H9 (cell line): ENCODE results near the gene RABGAP1L. TPM values are rescaled to one million over a fixed set of nuclear protein-coding genes. Genes with fewer than 3 reads are reported as not detected.
A peak's percentile ranks its signal among the peaks of the same experiment; 100 is the strongest.

Source experiments
- DNase-seq: peaks from one replicate; pipeline ENCODE4 v3.0.0-alpha.2; 2017
- H2AFZ ChIP-seq: one replicate; pipeline ENCODE4 v1.6.1; 2013; ENCODE audit warnings: mild to moderate bottlenecking, low read length, control low read depth, moderate library complexity
- H2AK5ac ChIP-seq: 2 replicates; pipeline ENCODE4 v1.6.1; 2013; ENCODE audit warnings: low read length, control low read depth, mixed read lengths; ENCODE audit not compliant: insufficient read length
- H2BK120ac ChIP-seq: one replicate; pipeline ENCODE4 v1.6.1; 2013; ENCODE audit warnings: low read depth, mild to moderate bottlenecking, low read length, control low read depth, inconsistent platforms; ENCODE audit not compliant: poor library complexity, severe bottlenecking
- H2BK12ac ChIP-seq: 2 replicates; pipeline ENCODE4 v1.6.1; 2013; ENCODE audit warnings: low read length, control low read depth, mixed read lengths, low read depth; ENCODE audit not compliant: insufficient read length
- H2BK15ac ChIP-seq: 2 replicates; pipeline ENCODE4 v1.6.1; 2013; ENCODE audit warnings: low read depth, low read length, control low read depth
- H2BK20ac ChIP-seq: one replicate; pipeline ENCODE4 v1.6.1; 2013; ENCODE audit warnings: low read depth, mild to moderate bottlenecking, low read length, control low read depth, inconsistent platforms; ENCODE audit not compliant: poor library complexity, severe bottlenecking
- H2BK5ac ChIP-seq: 2 replicates; pipeline ENCODE4 v1.6.1; 2013; ENCODE audit warnings: low read length, control low read depth, mixed read lengths; ENCODE audit not compliant: insufficient read length
- H3K14ac ChIP-seq: 2 replicates; pipeline ENCODE4 v1.6.1; 2013; ENCODE audit warnings: low read length, control low read depth; ENCODE audit not compliant: insufficient read depth
- H3K18ac ChIP-seq: 2 replicates; pipeline ENCODE4 v1.6.1; 2013; ENCODE audit warnings: low read depth, mild to moderate bottlenecking, mixed read lengths, low read length, control low read depth; ENCODE audit not compliant: insufficient read length
- H3K23ac ChIP-seq: 2 replicates; pipeline ENCODE4 v1.6.1; 2013; ENCODE audit warnings: low read length, control low read depth, mixed read lengths, low read depth; ENCODE audit not compliant: insufficient read length
- H3K23me2 ChIP-seq: 2 replicates; pipeline ENCODE4 v1.6.1; 2013; ENCODE audit warnings: low read depth, mild to moderate bottlenecking, mixed read lengths, low read length, control low read depth; ENCODE audit not compliant: insufficient read length, poor library complexity, severe bottlenecking
- H3K27ac ChIP-seq: 2 replicates; pipeline ENCODE4 v1.5.1; 2013; ENCODE audit warnings: low read length, control low read depth, mixed read lengths, low read depth; ENCODE audit not compliant: insufficient read length
- H3K27me3 ChIP-seq: 2 replicates; pipeline ENCODE4 v1.6.1; 2013; ENCODE audit warnings: low read length, control low read depth, inconsistent platforms; ENCODE audit not compliant: insufficient read depth
- H3K4ac ChIP-seq: 2 replicates; pipeline ENCODE4 v1.6.1; 2013; ENCODE audit warnings: low read depth, mild to moderate bottlenecking, control low read depth, inconsistent platforms, low read length, moderate library complexity
- H3K4me1 ChIP-seq: 2 replicates; pipeline ENCODE4 v1.6.1; 2013; ENCODE audit warnings: low read length, control low read depth, inconsistent platforms; ENCODE audit not compliant: insufficient read depth
- H3K4me2 ChIP-seq: 2 replicates; pipeline ENCODE4 v1.6.1; 2013; ENCODE audit warnings: low read length, control low read depth, mixed read lengths; ENCODE audit not compliant: insufficient read length, insufficient read depth
- H3K56ac ChIP-seq: 2 replicates; pipeline ENCODE4 v1.6.1; 2013; ENCODE audit warnings: low read depth, mild to moderate bottlenecking, mixed read lengths, low read length, control low read depth; ENCODE audit not compliant: insufficient read length
- H3K79me1 ChIP-seq: 2 replicates; pipeline ENCODE4 v1.6.1; 2013; ENCODE audit warnings: low read depth, mild to moderate bottlenecking, moderate library complexity, low read length, control low read depth, inconsistent platforms; ENCODE audit not compliant: insufficient read depth, poor library complexity, severe bottlenecking
- H3K79me2 ChIP-seq: 2 replicates; pipeline ENCODE4 v1.6.1; 2013; ENCODE audit warnings: low read length, control low read depth, inconsistent platforms; ENCODE audit not compliant: insufficient read depth
- H3K9ac ChIP-seq: 2 replicates; pipeline ENCODE4 v1.6.1; 2013; ENCODE audit warnings: low read length, control low read depth, mixed read lengths; ENCODE audit not compliant: insufficient read length; ENCODE audit errors: extremely low read depth
- H3K9me3 ChIP-seq: one replicate; pipeline ENCODE4 v1.6.1; 2013; ENCODE audit warnings: low read depth, low read length, inconsistent platforms; ENCODE audit not compliant: control insufficient read depth
- H3T11ph ChIP-seq: one replicate; pipeline ENCODE4 v1.6.1; 2013; ENCODE audit warnings: mild to moderate bottlenecking, low read length, control low read depth, inconsistent platforms
- H4K20me1 ChIP-seq: one replicate; pipeline ENCODE4 v1.6.1; 2013; ENCODE audit not compliant: control insufficient read depth, insufficient read length, insufficient read depth
- H4K5ac ChIP-seq: 2 replicates; pipeline ENCODE4 v1.6.1; 2013; ENCODE audit warnings: low read depth, mild to moderate bottlenecking, mixed read lengths, low read length, control low read depth; ENCODE audit not compliant: insufficient read length
- H4K8ac ChIP-seq: replicated peaks from 2 replicates; pipeline ENCODE4 v1.6.1; 2013; ENCODE audit warnings: low read length, control low read depth, mixed read lengths, low read depth; ENCODE audit not compliant: insufficient read length
- H4K91ac ChIP-seq: 2 replicates; pipeline ENCODE4 v1.6.1; 2013; ENCODE audit warnings: low read depth, mild to moderate bottlenecking, moderate library complexity, mixed read lengths, low read length, control low read depth; ENCODE audit not compliant: insufficient read length
- H3K27ac Mint-ChIP-seq, 3 experiments: 2 replicates in 2 of 3; 3 replicates in 1 of 3; pipeline ENCODE4 v1.8.0; 2020 to 2021; ENCODE audit warnings: mixed read lengths in 3 of 3, mild to moderate bottlenecking in 1 of 3, moderate library complexity in 1 of 3
- H3K27me3 Mint-ChIP-seq: 2 replicates; pipeline ENCODE4 v1.8.0; 2021; ENCODE audit warnings: low read depth, mild to moderate bottlenecking, moderate library complexity, mixed read lengths
- H3K36me3 Mint-ChIP-seq, 3 experiments: 2 replicates in 2 of 3; 3 replicates in 1 of 3; pipeline ENCODE4 v1.8.0; 2020 to 2021; ENCODE audit warnings: low read depth in 3 of 3, mixed read lengths in 3 of 3; ENCODE audit not compliant: insufficient read depth in 1 of 3
- H3K4me1 Mint-ChIP-seq, 2 experiments: 2 replicates each; pipeline ENCODE4 v1.8.0; 2020; ENCODE audit warnings: mixed read lengths in 2 of 2
- H3K4me3 Mint-ChIP-seq, 2 experiments: 2 replicates in 1 of 2; 3 replicates in 1 of 2; pipeline ENCODE4 v1.8.0; 2020 to 2021; ENCODE audit warnings: mild to moderate bottlenecking in 2 of 2, mixed read lengths in 2 of 2, moderate library complexity in 1 of 2
- H3K9me3 Mint-ChIP-seq, 2 experiments: 2 replicates in 1 of 2; 3 replicates in 1 of 2; pipeline ENCODE4 v1.8.0; 2020; ENCODE audit warnings: mild to moderate bottlenecking in 2 of 2, mixed read lengths in 2 of 2, moderate library complexity in 1 of 2
- CTCF ChIP-seq: fragments of 200-600 bp; sonication (generic); conservative IDR thresholded peaks from 3 replicates; pipeline ENCODE4 v1.8.0; 2021; ENCODE audit warnings: antibody characterized with exemption, mild to moderate bottlenecking
- WGBS: extraction: QIAGEN DNeasy Blood & Tissue Kit; methylation state at CpG from one replicate; pipeline ENCODE4 v1.1.7; 2013; ENCODE audit warnings: missing lambda C conversion rate, low lambda C conversion rate, mixed read lengths; ENCODE audit not compliant: insufficient read length; ENCODE audit errors: extremely low coverage; 5-methylcytosine and 5-hydroxymethylcytosine counted together
- total RNA-seq: library from RNA; stranded (reverse); gene quantifications from 2 replicates; pipeline ENCODE4 v1.2.1, GENCODE V29; 2021

RABGAP1L gene
- total RNA-seq, 1 experiment from 2014 or later: 147 TPM

GRCh38 chr1:174892016-174892415 is 732.7 kb downstream of the RABGAP1L start:
- WGBS: no CpG with 5 or more reads among the region's 15 CpGs
- H3K79me2 ChIP-seq: peaks cover 23% of the 10 kb centered on the region; the same call in 1 of the 2 replicates
- H3K9me3 Mint-ChIP-seq: peaks cover 7 to 8% of the 10 kb centered on the region in 2 experiments; a peak in 3 of 5 replicates

More at GRCh38 chr1:174892016-174892415, 732.7 kb downstream of the RABGAP1L start:
- H2AK5ac ChIP-seq: no peak overlapping the region
- no peak overlapping the region for H3K56ac ChIP-seq
- peaks cover 2 to 7% of the 10 kb centered on the region in 2 experiments; a peak in 3 of 4 replicates for H3K4me1 Mint-ChIP-seq
- H3K9ac ChIP-seq: no peak overlapping the region
- no peak overlapping the region for H4K5ac ChIP-seq
- no peak for TF ChIP-seq CTCF
- H2BK5ac ChIP-seq: no peak overlapping the region
- H3K4me2 ChIP-seq: no peak overlapping the region
- H4K20me1 ChIP-seq: no peaks in the 10 kb centered on the region
- H3K4me3 Mint-ChIP-seq: no peak overlapping the region
- no peak overlapping the region for H3K4ac ChIP-seq
- H3K36me3 Mint-ChIP-seq: peaks cover 34 to 85% (median 78%) of the 10 kb centered on the region in 3 experiments
- no peak overlapping the region for H3K18ac ChIP-seq
- no peak overlapping the region for H2BK15ac ChIP-seq
- peak overlapping the region in 1 of 3 experiments; percentile 93; a peak in 2 of 7 replicates for H3K27ac Mint-ChIP-seq
- H3K14ac ChIP-seq: no peak overlapping the region
- peaks cover 12% of the 10 kb centered on the region for H3K79me1 ChIP-seq
- no peak overlapping the region for H2BK20ac ChIP-seq
- H3K27ac ChIP-seq: no peak overlapping the region
- no peaks in the 10 kb centered on the region for H3K27me3 Mint-ChIP-seq
- no peaks in the 10 kb centered on the region for H3K27me3 ChIP-seq
- H4K91ac ChIP-seq: no peak overlapping the region
- no peak overlapping the region for H2BK12ac ChIP-seq
- no peak for DNase-seq
- H3K4me1 ChIP-seq: no peaks in the 10 kb centered on the region
- H3T11ph ChIP-seq: no peak overlapping the region
- no peak overlapping the region for H2AFZ ChIP-seq
- H2BK120ac ChIP-seq: no peak overlapping the region
- H3K23me2 ChIP-seq: no peaks in the 10 kb centered on the region
- H3K9me3 ChIP-seq: no peaks in the 10 kb centered on the region
- H4K8ac ChIP-seq: no peak overlapping the region
- H3K23ac ChIP-seq: no peak overlapping the region
